HG02571 (cell line): ENCODE results near the gene LRMDA.
"Not testable (repeated sequence)": the region's sequence is repeated elsewhere in the genome, so short reads cannot be mapped to it uniquely, and the experiment has no call there.

Experiments used
- ATAC-seq: cut with Tn5 transposase; IDR thresholded peaks from one replicate; pipeline ENCODE4 v1.9.1; 2021; ENCODE audit warnings: mild to moderate bottlenecking, moderate library complexity; ENCODE audit not compliant: unreplicated experiment

Gene LRMDA

DNA sequence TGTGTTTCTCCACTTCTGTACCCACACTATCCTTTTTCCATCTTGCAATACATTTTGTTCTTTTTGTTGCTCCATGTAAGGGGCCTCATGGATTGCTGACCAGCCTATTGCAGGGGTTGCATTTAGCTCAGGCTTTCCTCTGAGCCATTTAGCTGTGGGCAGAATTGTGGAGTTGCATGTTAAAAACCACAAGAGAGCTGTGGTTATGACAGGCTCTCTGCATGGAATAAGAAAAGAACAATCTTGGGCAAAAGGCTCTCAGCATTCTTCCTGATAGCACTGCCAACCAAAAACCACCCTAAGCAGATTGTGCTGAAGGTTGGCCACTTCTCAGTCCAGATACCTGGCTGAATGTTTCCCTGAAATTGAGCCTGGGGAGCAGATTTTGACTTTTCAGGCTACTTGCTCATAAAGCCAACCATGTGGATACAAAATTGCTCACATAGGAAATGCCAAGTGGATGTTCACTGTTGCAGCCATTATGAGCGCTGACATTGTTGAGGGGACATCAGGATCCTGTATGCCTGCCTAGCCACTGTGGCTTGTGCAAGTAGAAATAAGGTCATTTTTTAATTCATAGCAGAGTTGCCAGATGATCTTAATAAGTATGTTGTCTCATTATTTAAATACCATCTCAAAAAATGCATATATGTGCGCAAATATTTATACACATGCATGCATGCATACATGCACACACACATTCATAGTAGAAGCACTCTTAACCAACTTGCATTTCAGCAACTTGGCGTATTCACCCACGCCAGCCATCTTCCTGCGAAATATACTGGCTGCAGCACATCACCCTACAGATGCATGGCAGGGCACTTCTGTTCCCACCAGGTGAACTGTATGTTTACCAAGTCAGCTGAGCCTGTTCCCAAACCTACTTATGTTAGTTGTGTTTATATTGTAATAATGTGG, 695.4 kb downstream of the LRMDA start:
- ATAC-seq, result no peak

DNA sequence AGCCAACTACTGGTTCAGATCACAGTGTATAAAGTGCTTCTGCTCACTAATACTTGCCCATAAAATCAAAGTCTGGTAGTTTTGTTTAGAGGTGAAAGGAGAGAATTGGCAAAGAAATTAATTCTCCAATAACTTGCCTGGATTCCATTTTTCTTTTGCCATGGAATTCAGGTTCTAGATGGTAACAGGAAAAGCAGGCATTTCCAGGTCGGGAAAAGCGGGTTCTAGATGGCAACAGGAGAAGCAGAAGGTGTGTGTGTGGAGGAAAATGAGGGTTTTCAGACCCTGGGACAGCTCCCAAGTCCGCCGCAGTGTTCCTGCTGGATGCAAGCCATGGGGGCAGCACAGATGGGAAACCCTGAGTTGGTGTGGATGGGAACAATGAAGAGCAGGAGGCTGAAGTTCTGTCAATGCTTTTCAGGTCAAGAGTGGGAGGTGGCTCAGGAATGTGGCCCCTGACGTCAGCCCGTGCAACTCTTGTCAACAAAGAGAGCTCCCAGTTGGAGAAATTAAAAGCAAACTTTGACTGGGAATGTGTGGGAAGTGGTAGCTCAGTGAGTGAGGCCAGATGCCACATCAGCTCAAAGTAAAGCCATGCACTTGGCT, 696.7 kb downstream of the LRMDA start:
- ATAC-seq, result no peak

GRCh38 chr10:76129213-76129612, 697.8 kb downstream of the LRMDA start:
- ATAC-seq, result no peak

DNA sequence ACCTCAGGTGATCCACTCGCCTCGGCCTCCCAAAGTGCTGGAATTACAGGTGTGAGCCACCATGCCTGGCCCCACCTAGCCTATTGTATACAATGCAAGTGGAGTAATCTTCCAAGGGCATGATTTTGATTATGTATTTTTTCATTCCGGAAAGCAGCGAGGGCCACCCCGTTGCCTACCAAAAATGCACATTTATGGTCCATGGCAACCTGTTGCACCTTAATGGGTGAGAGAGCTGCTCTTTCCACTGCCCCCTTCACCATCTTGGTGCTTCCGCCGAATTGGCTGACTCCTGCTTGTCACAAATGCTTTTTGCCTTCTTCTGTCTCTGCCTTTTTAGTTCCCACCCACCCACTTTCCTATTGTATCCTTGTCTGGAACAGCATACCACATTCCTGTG, 699.5 kb downstream of the LRMDA start:
- ATAC-seq, result no peak

DNA sequence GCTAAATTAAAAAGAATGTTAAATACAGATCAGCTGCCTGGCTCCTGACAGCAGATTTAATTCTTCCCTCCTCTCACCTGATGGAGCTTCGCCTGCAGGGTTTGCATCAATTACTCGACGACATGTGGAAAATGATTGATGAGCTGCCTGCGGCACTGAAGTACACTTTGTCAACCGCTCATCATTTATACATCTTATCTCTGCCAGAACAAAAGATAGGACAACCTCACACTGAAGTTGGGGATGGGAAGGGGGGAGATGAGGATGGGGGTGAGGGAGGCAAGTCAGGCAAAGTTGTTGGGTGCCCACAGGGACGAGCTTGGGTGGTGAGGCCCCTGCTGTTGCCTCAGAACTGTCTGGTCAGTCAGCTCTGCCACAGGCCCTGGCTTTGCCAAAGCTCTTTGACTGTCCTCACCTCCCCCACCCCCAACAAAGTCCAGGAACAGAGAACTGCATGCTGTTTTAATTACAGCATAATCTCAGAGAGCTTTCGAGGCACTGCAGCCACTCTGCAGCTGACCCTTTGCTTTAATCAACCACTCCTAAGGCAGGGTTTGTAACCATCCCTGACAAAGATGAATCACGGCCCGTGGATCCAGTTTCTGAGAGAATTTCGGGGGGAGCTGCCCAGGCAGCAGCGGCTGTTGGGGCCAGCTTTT, 702.3 kb downstream of the LRMDA start:
- no peak for ATAC-seq

- no peak for ATAC-seq
Observed at GRCh38 chr10:76136961-76137360, 705.5 kb downstream of the LRMDA start.

GRCh38 chr10:76138286-76138685, 706.9 kb downstream of the LRMDA start:
- no peak for ATAC-seq

DNA sequence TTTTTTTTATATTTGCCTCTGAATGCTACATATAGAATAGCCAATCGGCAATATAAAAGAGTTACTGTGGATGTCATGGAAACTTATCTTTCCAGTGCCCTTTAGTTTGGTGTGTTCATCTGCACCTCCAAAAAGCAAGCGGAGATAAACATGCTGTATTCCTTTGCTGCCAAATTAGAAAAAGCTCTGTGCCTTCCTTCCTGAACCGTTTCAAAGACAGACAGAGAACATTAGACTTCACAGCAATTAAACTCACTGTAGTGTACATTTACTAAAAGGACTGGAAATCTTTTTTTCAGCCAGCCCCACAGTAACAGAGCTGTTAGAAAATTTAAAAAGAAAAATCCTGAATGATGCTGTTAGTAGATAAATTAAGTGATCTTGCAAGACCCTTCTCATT, 707.5 kb downstream of the LRMDA start:
- no peak for ATAC-seq

DNA sequence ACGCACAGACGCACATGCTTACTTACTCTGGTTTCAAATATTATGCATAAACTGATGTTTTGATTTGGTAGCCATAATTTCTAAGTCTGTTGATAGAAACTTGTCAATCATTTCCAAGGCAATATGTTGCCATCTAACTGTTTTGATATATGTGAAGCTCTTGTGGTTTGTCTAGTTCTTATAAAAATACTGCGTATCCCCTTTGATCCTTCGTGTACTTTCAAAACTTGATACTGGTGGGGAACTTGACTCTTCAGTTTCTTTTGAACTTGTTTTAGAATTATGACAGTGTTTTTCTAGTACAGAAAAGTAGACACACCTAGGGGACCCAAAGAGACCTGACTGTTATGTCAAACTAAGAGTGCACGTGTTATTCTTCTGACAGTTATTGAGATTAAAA, 708.0 kb downstream of the LRMDA start:
- ATAC-seq, result no peak

GRCh38 chr10:76141376-76141775, 710.0 kb downstream of the LRMDA start:
- no peak for ATAC-seq

DNA sequence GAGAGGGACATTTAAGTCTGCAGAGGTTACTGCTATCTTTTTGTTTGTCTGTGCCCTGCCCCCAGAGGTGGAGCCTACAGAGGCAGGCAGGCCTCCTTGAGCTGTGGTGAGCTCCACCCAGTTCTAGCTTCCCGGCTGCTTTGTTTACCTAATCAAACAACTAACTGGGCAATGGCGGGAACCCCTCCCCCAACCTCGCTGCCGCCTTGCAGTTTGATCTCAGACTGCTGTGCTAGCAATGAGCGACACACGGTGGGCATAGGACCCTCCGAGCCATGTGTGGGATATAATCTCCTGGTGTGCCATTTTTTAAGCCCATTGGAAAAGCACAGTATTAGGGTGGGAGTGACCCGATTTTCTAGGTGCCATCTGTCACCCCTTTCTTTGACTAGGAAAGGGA, 716.8 kb downstream of the LRMDA start:
- ATAC-seq, result not testable (repeated sequence)

GRCh38 chr10:76149182-76149581, 717.8 kb downstream of the LRMDA start:
- ATAC-seq, result no peak

DNA sequence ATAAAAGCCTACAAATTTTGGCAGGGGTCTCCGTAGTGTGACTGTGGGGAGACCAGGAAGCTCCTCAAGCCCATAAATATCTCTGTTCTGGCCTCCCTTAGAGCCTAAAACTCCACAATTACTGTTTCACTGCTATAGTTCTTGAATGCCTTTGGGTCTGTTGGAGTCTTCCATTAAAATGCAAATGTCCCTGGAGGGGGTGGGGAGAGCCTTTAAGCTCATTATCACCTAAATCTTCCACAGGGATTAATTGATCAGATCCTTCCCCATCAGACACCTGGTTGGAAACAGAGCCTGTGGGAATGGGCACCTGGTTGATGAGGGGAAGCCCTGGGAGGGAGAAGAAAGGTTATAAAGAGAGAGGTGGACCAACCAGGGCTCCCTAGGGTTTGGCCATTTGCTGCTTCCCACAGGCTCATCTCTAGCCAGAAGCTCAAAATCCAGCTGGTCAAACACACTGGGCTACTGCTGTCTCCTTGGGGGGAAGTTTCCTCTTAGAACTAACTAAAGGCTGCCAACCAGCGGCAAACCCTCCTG, 718.2 kb downstream of the LRMDA start:
- no peak for ATAC-seq

DNA sequence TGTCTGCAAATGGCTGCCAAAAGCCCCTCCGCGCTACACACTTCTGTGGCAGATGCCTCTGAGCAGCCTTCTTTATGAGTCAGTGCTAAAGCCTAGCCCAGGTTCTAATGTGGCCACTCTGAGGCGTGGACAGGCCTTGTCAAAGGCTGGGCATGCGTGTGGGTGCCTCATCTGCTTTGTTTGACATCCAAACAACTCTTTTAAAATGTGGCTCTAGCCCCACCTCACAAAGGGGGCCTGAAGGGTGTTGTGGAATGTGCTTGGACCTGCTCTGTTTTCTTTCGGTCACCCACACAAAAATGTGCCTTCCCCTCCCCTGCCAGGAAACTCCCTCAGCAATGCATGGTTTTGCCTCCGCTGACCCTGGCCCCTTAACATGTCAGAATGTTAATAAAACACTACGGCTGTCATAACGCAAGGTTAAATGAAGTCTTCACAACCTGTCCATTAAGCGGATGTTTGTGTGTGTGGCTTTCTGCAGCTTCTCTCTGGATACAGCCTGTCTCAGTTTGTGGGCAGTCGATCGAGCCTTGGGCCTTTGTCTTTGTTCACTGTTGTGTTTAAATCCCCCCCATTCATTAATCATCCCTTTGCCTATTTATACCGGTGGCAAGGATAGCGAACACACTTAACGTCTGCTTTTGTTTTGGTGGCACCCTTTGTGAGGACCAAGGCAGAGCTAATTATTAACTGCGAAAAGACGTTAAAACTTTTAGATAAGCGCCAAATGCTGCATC, 718.9 kb downstream of the LRMDA start:
- ATAC-seq, result no peak

DNA sequence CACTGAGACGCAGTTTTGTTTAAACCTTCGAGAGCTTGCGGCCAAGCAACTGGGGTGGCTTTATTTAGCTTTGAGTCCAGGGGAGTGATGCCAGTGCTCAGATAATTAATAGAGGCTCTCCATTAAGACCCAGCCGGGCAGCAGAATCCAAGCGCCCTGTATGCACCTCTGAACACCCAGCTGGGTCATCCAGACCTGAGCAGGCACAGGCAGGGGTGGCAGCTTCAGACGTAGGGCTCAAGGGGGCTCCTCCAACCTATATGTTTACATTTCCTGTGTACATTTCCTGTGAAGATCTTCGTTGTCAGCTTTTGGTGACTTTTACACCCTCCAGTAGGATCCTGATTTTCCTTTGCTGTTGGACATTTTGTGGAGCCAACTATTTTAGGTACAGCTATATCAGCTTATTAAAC, 719.5 kb downstream of the LRMDA start:
- ATAC-seq, result no peak

DNA sequence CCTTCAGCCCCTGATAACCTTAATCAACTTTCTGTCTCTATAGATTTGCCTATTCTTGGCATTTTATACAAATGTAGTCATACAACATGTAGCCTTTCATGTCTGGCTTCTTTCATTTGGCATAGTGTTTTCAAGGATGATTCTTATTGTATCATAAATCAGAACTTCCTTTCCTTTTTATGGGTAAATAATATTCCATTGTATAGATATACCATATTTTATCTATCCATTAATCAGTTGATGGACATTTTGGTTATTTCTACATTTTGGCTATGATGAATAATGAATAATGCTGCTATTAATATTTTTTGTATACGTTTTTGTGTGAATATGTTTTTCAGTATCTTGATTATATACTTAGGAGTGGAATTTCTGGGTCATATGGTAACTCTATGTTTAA, 720.8 kb downstream of the LRMDA start:
- ATAC-seq, result no peak

GRCh38 chr10:76155961-76156360, 724.5 kb downstream of the LRMDA start:
- no peak for ATAC-seq

DNA sequence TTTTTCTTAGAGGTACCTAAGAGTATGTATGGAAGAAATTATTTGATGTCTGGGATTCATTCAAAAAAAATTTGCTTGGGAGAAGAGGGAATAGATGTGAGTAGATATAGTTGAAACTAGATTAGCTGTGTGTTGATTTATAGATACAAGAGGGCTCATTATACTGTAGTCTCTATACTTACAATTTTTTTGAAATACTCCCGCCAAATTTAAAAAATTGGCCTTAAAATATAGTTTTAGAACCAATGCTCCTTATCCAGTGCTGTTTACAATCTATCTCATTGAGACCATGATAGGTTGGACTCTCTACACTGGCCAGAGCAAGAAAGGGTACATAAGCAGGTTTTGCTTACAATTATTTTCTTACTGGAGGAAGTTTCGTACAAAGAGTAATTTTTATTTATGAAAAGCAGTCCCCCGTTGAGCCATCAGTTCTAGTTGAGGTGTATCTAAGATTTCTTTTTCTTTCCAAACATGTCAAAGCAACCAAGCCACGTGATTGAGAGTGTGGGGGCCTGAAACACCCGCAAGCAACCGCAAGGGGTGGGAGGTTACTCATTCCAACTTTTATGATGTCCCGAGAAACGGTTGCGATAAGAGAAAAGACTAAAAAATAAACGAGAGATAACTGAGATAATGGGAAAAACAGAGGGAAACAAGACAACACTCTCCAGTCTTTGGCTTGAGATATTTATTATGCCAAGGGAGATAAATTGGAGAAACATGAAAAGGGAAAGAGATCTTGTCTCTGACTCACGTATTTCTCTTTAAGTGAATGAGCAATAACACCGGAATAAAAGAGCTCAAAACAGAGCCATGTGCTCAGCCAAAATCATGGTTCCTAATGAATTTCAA, 729.2 kb downstream of the LRMDA start:
- no peak for ATAC-seq

DNA sequence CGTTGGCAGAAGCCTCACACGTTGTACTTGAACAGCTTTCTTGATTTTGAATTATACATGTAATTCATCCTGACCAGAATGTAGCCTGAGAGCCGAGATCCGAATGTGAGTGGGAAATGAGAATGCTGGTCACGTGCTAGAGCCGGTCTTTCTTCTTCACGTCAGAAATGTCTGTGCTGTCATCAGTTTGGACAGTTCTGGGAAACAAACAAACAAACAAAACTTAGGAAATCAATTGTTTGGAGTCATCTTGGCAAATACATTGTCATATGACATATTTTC, 729.8 kb downstream of the LRMDA start:
- no peak for ATAC-seq

GRCh38 chr10:76168437-76168836, 737.0 kb downstream of the LRMDA start:
- ATAC-seq, result no peak
